GM18907 (cell line): ENCODE results near the gene ARPC5.

ENCODE experiments used
- ATAC-seq: cut with Tn5 transposase; IDR thresholded peaks from one replicate; pipeline ENCODE4 v1.9.1; 2021; ENCODE audit warnings: mild to moderate bottlenecking, moderate library complexity; ENCODE audit not compliant: unreplicated experiment

ARPC5 gene

DNA sequence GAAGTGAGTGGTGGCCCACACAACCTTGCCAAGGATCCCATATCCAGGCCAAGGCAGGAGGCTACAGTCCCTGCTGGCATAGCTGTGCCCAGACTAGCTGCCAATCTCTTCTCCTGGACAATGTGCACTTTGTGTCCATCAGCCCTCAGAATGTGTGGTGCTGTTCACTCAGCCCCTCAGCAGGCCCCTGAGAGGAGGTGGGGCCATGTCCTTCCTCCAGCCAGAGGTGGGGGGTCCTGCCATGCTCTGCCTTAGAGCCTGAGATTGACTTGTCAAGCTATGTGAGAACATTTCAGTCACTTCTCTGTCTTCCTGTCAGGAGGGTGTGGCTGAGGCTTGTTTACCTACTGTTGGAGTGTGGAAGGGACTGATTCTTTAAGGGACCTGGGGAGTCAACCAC, 46.8 kb downstream of the ARPC5 start:
- ATAC-seq: no peak

DNA sequence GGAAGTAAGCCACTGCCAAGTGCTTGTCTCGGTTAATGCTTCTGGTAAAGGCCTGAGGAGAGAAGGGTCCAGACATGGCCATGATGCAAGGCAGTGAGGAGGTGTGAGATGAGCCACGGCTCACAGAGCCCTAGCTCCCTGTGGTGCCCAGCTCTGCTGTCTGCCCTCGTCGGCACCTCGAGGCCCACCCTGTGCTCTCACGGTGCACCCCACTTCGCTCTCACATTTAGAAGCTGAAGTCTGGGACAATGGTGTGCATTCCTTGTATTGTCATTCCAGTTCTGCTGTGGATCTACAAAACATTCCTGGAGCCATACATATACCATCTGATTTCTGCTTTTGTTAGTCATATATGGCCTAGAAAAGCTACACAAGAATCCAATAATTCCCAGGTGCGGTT, 48.7 kb downstream of the ARPC5 start:
- ATAC-seq: no peak

DNA sequence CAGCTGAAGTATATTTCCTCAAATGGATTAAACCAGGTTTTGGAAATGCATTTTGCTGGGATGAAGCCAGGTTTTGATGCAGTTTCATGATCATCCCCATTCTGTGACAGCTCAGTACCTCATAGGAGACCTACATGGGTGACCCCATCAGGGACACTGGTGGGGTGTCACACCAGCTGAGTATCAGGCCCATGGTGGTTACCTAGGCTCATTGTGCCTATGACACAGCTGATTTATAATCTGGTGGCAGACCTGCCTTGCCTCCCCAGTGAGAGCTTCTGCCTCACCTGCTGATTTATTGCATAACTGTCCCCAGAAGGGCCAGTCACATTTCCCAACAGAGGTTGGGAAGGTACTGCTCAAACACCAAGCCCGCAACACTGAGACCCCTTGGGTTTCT, 49.1 kb downstream of the ARPC5 start:
- no peak for ATAC-seq

DNA sequence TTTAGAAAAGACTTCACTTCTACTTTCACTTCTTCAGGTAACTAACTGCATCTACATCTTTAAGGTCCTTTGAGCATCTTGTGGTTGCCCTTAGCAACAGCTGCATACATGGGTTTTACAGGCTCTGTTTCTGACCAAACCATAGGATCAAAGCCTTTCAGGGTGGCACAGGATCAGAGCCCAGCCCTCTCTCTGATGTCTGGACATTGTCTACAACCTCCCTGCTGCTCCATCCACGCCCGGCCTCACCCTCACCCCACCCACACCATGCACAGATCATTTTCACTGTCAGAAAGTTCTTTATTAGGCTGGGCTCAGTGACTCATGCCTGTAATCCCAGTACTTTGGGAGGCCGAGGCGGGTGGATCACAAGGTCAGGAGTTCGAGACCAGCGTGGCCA, 50.5 kb downstream of the ARPC5 start:
- ATAC-seq: no peak

DNA sequence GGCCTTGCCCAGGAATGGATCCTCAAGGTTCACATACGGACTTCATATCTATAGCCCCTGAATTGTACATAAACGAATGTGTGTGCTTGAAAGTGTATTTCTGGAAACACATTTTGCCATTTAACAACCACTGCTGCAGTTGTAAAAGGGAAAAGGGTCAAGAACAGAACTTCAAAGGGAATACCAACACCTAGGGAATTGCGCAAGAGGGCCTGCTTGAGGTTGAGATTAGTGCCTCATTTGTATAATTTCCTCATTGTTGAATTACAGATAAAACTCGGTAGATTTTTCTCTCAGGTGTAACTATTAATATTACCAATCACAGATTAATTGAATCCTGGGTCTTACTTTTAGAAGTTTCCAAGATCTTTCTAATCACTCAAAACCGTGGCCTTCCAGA, 51.4 kb downstream of the ARPC5 start:
- ATAC-seq: no peak

DNA sequence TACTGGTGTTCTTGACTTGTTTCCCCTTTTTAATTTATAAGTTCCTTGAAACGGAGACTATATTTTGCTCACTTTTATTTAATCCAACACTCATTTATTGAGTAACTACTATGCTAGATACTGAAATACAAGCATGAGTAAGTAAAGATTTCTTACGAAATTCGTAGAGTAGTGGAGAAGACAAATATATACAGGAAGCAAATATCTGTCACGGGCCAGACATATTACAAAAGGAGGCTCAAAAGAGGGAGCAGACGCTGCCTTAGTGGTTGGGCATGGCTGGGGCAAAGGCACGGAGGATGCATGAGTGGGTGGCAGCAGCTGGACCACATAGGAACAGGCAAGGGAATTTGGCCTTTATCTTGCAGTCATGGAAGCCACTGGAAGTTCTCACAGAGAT, 52.1 kb downstream of the ARPC5 start:
- ATAC-seq: no peak

DNA sequence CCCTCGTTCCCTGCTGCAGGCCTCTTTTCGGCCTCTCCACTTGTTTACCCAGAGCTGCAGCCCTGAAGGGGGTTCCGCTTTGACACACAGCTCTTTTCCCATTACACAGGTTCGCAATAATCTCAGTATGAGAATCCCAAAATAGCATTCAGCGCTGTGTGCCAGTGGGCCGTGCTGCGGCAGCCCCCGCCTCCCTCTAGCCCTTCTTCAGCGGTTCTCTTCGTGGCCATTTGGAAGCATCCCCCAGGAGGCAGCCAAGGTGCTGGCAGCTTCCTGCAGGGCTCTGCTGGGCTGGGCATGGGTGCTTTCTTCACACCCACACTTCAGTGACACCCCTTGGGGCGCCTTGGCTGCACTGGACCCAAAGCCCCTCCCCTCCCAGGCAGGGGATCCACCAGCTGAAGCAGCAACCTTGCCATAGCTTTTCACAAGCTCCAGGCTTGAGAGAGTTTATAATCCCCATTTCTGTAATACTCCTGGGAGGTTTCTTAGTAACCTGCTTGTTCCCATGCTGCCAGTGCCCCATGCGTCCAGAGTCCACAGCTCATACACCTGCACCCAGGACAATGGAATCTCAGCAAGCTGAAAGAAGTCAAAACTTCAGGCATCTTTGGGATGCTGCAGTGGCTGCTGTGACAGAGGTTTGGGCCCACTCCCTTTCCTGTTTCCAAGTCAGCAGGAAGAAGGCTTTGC, 53.4 kb downstream of the ARPC5 start:
- no peak for ATAC-seq

DNA sequence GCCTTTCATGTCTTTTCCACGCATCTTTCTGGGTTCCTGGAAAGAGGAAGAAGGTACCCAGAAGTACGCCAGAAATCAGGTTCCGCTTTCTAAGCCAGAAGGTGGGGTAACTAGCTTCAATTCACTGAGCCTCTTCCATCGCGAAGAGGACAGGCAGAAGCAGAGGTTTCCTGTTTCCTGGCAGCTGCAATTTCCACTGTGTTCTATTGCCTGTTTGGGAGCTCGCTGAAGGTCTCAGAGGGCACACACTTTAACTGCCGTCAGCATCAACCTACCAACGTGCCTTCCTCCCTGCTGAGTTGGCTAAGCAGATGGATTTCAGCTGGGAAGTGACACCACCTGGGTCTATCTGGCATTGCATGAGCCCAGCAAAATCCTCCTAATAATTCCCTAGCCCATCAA, 55.3 kb downstream of the ARPC5 start:
- peak; percentile 54 for ATAC-seq

DNA sequence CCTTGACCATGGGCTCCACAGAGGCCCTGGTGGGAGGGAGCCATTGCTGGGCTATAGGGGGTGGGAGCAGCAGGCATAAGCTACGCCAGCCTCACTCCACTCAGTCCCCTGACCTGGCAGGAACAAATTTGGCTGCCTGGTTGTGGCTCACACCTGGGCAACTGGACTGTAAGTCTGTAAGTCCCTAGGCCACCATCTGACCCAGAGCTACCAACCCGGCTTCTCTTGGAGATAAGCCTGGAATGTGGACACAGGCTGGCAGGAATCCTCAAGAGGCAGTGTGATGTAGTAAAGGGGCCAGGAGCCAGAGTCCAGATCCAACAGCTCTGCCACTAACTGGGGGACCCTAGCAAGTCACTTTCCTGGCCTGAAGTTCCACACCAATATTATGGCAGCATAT, 56.7 kb downstream of the ARPC5 start:
- ATAC-seq: no peak

DNA sequence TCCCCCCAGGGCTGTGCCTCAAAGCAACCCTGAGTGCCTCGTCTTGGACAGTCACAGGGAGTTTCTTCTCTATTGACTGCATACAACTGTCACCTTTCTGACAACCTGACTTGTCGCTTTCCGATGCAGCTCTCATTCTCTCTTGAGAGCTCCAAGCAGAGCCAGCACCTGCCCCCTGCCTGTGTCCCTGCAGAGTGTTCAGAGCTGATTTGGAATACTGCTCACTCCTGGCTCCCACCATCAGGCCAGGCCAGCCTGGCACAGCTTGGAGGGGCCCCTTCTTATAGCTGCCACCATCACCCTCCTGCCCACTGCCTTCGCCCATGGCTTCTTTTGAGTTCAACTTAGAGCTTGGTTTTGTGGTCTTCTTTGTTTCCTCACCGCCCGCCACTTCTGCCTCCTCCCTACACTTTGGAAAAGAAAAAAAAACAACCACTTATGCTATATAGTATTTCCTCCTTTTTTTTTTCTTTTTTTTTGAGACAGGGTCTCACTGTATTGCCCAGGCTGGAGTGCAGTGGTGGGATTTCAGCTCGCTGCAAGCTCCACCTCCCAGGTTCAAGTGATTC, 57.6 kb downstream of the ARPC5 start:
- ATAC-seq: no peak

DNA sequence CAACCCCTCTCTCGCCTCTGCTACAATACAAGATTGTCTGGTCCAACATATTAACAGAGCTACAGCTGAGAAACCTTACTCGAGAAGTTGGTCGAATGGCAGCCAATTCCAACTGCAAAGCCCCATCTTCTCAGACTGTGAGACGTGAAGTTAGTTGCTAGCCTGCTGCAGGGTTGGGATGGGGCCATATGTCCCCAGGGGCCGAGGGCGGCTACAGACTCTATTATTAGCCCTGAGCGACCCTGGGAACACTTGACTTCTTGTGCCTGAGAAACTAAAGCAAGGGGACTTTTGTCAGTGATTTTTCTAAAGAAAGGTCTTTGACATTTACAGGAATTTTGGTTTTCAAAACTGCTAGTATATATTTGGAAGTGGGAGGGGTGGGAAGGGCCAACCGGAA, 59.0 kb downstream of the ARPC5 start:
- no peak for ATAC-seq

DNA sequence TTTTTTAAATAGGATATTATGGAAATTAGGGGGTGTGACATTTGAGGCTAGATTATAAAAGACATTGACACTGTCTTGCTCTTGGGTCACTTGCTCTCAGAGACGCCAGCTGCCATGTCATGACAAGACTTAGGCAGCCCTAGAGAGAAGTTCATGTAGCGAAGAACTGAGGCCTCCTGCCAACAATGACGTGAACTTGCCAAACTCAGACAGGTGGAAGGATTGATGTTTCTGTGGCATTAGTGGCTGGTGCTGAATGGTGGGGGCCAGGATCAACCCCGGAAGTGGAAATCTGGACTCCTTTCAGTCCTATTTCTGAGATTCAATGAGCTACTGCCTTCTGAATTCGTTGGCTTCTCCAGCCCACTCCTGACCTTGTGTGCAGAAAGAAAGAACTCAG, 60.0 kb downstream of the ARPC5 start:
- no peak for ATAC-seq

DNA sequence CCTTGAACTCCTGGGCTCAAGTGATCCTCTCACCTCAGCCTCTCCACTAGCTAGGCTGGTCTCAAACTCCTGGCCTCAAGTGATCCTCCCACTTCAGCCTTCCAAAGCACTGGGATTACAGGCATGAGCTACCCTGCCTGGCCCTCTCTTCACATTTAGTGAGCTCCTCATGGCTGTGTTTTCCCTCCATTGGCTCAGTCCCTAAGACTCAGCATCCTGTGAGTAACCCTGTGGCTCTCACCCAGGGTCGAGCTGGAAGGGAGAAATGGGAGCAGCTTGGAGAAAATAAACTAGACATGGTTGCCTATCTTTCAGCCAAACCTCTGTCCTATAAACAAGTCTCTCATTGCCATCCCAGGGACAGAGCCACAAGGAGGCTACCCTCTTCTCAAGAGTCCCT, 62.9 kb downstream of the ARPC5 start:
- no peak for ATAC-seq

DNA sequence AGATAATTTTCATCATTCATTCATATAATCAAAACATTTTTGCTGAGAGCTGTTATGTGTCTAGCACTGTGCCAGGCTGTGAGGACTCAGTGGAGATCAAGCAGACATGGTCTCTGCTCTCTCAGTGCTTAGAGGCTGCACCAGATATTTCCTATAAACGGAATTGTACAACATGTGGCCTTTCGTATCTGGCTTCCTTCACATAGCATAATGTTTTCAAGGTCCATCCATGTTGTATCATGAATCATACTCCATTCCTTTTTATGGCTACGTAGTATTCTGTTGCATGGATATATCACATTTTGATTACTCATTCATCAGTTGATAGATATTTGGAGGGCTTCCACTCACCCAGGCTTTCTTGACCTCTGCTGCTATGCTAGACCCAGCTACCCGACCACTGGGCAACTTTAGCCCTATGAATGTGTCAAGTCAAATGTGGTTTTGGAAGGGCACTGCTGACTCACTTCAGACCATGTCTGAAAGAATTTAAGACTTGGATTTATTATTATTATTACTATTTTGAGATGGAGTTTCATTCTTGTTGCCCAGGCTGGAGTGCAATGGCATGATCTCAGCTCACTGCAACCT, 63.8 kb downstream of the ARPC5 start:
- ATAC-seq: no peak
